CD4-positive, alpha-beta T cell treated with Interleukin-15 for 4 hours (primary cell): ENCODE data around the gene LPP.

Experiments used
- DNase-seq: peaks from one replicate; pipeline ENCODE4 v3.0.0-alpha.2; 2020; ENCODE audit warnings: low spot score

Gene LPP

GRCh38 chr3:188797045-188797444, 643.1 kb downstream of the LPP start:
- no peak for DNase-seq

DNA sequence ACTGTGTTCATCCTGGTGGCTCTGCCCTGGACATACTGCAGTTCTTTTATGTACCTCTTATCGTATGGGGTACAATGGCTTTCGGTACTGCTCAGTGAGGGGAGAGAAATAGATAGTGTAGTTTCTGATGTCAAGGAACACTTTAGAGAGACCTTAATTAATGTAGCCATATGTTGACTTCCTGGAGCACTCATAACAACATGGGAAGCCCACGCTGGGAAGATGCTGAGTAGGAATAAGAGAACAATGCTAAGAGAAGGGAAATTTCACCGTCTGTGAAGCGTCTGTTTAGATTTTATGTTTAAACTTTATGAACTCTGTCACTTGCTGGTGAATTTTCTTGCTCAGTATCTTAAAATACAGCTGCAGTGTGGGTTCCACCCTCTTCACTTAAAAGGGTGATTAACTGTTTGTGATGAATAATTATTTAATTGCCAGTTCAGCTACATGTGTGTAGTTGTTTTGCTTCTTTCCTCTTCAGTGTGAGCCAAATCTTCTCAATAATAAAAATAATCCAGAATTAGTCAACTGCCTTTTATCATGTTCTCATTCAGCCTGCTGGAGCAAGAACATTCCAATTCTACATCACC, 644.7 kb downstream of the LPP start:
- DNase-seq: no peak

- DNase-seq: no peak
Measured at GRCh38 chr3:188801393-188801792, 647.4 kb downstream of the LPP start.

- DNase-seq: no peak
Measured at GRCh38 chr3:188802645-188803044, 648.7 kb downstream of the LPP start.

GRCh38 chr3:188807006-188807405, 653.0 kb downstream of the LPP start:
- no peak for DNase-seq

DNA sequence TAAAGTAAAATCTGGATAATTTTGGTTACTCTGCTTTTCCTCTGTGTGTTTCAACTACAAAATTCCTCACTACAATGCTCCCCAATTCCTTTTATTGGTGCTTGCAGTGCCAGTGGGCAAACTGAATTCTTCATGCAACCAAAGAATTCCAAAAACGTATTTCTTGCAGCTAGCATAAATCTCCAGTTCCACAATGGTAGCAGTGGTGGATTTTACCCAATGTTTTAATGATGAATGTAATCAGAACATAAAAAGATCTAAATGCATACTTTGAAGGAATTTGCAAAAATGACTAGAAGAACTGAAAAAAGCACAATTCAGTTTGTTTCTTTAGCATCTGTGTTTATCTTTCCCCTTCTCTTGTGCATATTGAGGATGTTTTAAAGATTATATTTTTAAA, 658.2 kb downstream of the LPP start:
- DNase-seq: no peak

GRCh38 chr3:188814581-188814980, 660.6 kb downstream of the LPP start:
- no peak for DNase-seq

- DNase-seq: no peak
Measured at GRCh38 chr3:188817103-188817934, 663.4 kb downstream of the LPP start.

GRCh38 chr3:188817935-188818269, 663.9 kb downstream of the LPP start:
- DNase-seq: no peak

DNA sequence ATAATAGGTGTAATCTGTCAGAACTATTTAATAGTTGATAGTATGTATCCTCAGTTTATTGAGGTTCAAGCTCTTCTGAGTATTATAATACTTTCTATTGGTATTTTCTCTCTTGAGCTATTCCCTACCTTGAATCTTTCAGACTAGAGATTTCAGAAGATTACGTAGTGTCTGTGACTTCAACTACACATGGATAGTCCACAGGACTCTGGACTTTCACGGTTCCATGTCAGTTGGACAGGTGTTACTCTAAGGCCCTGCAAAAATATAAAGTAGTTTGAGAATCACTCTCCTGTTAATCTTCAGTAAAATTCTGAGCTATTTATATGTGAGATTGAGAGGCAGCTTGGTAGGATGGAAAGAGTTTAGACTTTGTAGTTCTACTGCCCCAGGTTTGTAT, 664.3 kb downstream of the LPP start:
- DNase-seq: no peak

DNA sequence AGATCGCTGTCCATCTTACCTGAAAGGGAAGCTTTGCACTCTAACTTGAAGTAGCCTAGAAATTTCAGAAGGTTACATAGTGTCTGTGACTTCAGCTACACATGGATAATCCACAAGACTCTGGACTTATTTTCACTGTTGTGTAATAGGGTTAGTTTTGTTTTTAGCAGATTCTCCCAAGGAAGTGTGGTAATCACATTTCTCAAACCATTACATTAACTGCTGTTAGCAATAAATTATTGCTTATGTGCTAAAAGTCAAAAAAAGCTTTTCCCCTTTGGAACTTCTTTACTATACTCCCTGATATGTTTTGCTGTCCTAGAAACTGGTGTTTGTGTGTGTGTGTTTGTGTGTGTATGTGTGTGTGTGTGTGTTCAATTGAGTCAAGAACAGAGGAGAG, 666.0 kb downstream of the LPP start:
- DNase-seq: no peak

GRCh38 chr3:188822004-188822403, 668.0 kb downstream of the LPP start:
- DNase-seq: no peak

DNA sequence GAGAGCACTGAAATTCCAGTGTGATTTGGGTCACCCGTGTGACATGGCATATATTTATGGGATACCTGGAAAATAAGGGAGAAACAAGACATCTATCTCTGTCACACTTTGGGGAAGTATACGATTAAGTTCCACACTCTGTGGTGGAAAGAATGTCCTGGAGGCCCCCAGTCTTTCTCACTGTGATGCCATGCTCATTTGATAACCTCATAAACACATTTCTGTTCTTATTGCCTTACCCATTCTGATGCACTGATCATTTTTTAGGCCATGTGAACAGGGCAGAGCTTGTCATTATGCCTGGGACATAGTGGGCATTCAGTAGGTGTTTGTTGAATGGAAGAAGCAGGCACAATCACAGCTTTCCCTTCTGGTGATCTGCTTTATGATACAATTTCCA, 668.5 kb downstream of the LPP start:
- no peak for DNase-seq

- no peak for DNase-seq
Measured at GRCh38 chr3:188824566-188824965, 670.6 kb downstream of the LPP start.

GRCh38 chr3:188825901-188826300, 671.9 kb downstream of the LPP start:
- no peak for DNase-seq

DNA sequence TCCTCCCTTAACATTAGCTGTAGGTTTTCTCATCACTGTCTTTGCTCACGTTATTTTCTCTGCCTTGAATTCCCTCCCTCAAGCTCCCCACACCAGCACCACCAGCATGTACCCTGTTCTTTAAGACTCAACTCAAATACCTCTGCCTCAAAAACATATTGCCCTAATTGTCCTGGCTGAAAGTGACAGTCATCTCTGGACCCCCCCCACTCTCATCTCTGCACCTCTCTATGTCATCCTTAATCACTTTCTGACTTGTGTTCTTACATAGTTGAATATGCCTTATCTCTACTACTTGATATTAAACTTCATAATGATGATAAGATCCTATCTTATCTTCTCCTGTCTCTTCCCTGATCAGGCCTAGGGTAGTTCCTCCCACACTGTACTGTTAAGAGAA, 672.6 kb downstream of the LPP start:
- DNase-seq: no peak

GRCh38 chr3:188827103-188827502, 673.1 kb downstream of the LPP start:
- no peak for DNase-seq

GRCh38 chr3:188827576-188827975, 673.6 kb downstream of the LPP start:
- DNase-seq: no peak

GRCh38 chr3:188829130-188829529, 675.2 kb downstream of the LPP start:
- no peak for DNase-seq

GRCh38 chr3:188829576-188829975, 675.6 kb downstream of the LPP start:
- no peak for DNase-seq

DNA sequence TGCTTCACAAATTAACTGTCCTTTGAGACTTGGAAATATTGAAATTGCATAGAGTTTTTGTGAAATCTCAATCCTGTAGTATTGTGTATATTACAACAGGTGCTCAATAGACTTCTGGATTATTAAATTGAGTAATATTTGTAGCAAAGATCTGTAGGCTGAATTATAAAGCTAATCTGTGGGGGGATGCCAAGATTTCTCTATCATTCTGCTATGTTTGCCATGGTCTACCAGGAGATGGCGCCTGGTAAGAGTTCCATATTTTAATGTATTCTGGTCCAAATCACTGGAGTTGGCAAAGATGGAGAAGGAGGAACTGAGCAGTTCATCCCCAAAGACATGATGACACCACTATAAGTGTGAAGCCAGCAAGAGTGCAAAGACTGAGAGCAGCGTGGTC, 676.9 kb downstream of the LPP start:
- DNase-seq: no peak

DNA sequence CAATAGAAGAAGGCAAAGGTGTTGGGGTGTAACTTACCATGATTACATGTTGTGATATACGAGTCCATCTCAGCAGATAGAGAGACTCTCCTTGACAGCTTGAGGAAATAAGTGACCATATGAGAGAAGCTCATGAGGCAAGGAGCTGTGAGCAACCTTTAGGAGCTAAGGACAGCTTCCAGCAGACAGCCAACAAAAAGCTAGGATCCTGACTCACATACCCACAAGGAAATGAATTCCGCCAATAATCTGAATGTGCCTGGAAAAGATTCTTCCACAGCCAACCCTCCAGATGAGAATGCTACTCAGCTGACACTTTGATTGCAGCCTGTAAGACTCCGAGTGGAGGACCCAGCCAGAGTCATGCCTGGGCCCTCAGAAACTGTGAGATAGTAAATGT, 678.2 kb downstream of the LPP start:
- no peak for DNase-seq

GRCh38 chr3:188832961-188833721, 679.2 kb downstream of the LPP start:
- no peak for DNase-seq
